GM10248 (cell line): ENCODE measurements around the gene ZFP64.
"Not testable (repeated sequence)": the region's sequence is repeated elsewhere in the genome, so short reads cannot be mapped to it uniquely, and the experiment has no call there.

Experiments
- CTCF ChIA-PET: fragments of 300-600 bp; sonication (Branson Sonifier 250); formaldehyde crosslinking; extraction: SDS; loops from one replicate; lab custom pipeline; 2021; ENCODE audit warnings: antibody characterized with exemption; lab: Yijun Ruan, JAX
- POLR2A ChIA-PET: fragments of 350-650 bp; sonication (Branson Sonifier 250); formaldehyde crosslinking; extraction: SDS; loops from one replicate; lab custom pipeline; 2020; ENCODE audit warnings: antibody characterized with exemption; lab: Yijun Ruan, JAX
- DNase-seq: peaks from one replicate; pipeline ENCODE4 v3.0.0; 2012; ENCODE audit errors: extremely low spot score
- CTCF ChIP-seq: IDR thresholded peaks from 2 replicates; pipeline ENCODE4 v1.5.1; 2012; ENCODE audit warnings: mild to moderate bottlenecking, low read depth; ENCODE audit errors: extremely low read depth, missing control alignments, control extremely low read depth

ZFP64 gene

DNA sequence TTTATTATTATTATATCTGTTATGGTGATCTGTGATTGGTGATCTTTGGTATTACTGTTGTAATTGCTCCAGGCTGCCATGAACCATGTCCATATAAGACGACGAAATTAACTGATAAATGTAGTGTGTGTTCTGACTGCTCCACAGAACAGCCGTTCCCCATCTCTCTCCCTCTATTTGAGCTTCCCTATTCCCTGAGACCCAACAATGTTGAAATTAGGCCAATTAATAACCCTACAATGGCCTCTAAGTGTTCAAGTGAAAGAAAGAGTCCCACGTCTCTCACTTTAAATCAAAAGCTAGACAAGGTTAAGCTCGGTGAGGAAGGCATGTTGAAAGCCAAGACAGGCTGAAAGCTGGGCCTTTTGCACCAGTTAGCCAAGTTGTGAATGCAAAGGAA, 51.6 kb downstream of the ZFP64 start:
- POLR2A ChIA-PET, result no interaction called here
- no peak for DNase-seq
- no peak for TF ChIP-seq CTCF
- CTCF ChIA-PET, result interaction anchor here (1.7 to 3.0 kb wide), 2 partner anchors 10 to 11 kb away, joined by 10 to 17 read pairs; no protein-coding TSS in a partner anchor

GRCh38 chr20:52137850-52138249, 53.7 kb downstream of the ZFP64 start:
- ChIA-PET POLR2A (no interaction called here), CTCF (interaction anchor here (1.4 to 3.0 kb wide), 3 partner anchors 10 to 16 kb away, joined by 3 to 17 read pairs (median 5); no protein-coding TSS in a partner anchor)
- no peak for DNase-seq
- no peak for TF ChIP-seq CTCF

DNA sequence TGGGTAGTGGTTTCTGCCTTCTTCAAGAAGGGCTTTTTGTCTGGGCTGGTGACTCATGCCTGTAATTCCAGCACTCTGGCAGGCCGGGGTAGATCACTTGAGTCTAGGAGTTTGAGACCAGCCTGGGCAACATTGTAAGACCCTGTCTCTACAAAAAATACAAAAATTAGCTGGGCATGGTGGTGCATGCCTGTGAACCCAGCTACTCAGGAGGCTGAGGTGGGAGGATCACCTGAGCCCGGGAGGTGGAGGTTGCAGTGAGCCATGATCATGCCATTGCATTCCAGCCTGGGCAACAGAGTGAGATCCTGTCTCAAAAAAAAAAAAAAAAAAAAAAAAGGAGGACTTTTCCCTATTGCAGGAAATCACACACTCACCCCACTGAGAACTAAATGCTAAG, 57.9 kb downstream of the ZFP64 start:
- DNase-seq, CTCF ChIA-PET, POLR2A ChIA-PET: not testable (repeated sequence)

- TF ChIP-seq CTCF, result no peak
- DNase-seq, result no peak
- ChIA-PET CTCF (no interaction called here), POLR2A (no interaction called here)
Measured at GRCh38 chr20:52132337-52132736, 59.2 kb downstream of the ZFP64 start.

DNA sequence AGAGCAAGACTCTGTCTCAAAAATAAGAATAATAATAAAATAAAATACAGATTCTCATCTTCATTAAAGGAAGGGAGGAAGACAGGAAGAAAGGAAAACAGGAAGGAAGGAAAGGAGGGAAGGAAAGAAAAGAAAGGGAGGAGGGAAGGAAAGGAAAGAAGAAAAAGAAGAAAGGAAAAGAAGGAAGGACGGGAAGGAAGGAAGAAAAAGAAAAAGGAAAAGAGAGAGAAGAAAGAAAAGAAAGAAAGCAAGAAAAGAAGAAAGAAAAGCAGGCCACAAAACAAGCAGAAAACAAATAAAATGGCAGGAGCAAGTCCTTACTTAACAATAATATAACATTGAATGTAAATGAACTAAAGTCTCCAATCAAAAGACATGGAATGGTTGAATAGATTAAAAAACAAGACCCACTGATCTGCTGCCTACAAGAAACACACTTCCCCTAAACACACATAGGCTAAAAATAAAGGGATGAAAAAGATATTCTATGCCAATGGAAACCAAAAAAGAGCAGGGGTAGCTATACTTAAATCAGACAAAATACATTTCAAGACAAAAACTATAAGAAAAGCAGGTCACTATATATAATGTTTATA, 60.4 kb downstream of the ZFP64 start:
- CTCF ChIA-PET, result no interaction called here
- DNase-seq, result no peak
- TF ChIP-seq CTCF, result no peak
- POLR2A ChIA-PET, result no interaction called here

DNA sequence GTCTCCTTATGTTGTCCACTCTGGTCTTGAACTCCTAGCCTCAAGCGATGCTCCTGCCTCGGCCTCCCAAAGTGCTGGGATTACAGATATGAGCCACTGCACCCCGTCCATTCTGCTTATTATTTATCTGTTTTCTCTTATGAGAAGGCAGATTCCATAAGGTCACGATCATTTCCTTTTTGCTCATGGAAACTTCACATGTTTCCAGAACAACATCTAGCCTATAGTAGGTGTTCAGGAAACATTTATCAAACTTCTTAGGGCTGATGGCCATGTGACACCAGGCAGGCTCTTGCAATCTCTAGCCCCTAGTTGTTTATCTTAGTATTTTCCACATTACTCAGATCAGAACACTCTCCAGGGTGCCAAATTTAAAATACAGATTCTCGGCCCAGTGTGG, 61.2 kb downstream of the ZFP64 start:
- no peak for TF ChIP-seq CTCF
- POLR2A ChIA-PET, result no interaction called here
- CTCF ChIA-PET, result interaction anchor here (4.2 kb wide), 1 partner anchor 12 kb away, joined by 32 read pairs; no protein-coding TSS in a partner anchor
- no peak for DNase-seq

- ChIA-PET POLR2A (no interaction called here), CTCF (interaction anchor here (1.1 to 4.2 kb wide), 8 partner anchors 11 to 1418 kb away, joined by 3 to 32 read pairs (median 10); no protein-coding TSS in a partner anchor)
- no peak for TF ChIP-seq CTCF
- DNase-seq, result no peak
Measured at GRCh38 chr20:52129611-52130010, 62.0 kb downstream of the ZFP64 start.
